ENCODE measurements around the gene GPER1. TPM values are rescaled to one million over a fixed set of nuclear protein-coding genes. Genes with fewer than 3 reads are reported as not detected.
"Not testable (repeated sequence)": the region's sequence is repeated elsewhere in the genome, so short reads cannot be mapped to it uniquely, and the experiment has no call there.

GPER1 gene
- total RNA-seq, 1 experiment from 2014 or later = not detected

- no peak for DNase-seq
- H3K27me3 ChIP-seq (ENCODE audit: insufficient read depth, low read length) = no peaks in the 10 kb centered on the region
- H2BK12ac ChIP-seq (ENCODE audit: insufficient read length, low read depth, low read length) = no peak overlapping the region
- H2AFZ ChIP-seq (ENCODE audit: low read length) = no peak overlapping the region
- H3K14ac ChIP-seq (ENCODE audit: insufficient read depth, low read length) = no peak overlapping the region
- H4K91ac ChIP-seq (ENCODE audit: insufficient read length, low read depth, low read length) = no peak overlapping the region
- H2BK15ac ChIP-seq (ENCODE audit: low read depth, low read length) = no peak overlapping the region
- no peak overlapping the region for H3K23ac ChIP-seq (ENCODE audit: insufficient read length, low read depth, low read length)
- peaks cover 8% of the 10 kb centered on the region for H3K79me1 ChIP-seq (ENCODE audit: insufficient read depth, low read depth, low read length, poor library complexity, severe bottlenecking)
- no peak overlapping the region for H4K8ac ChIP-seq (replicated peaks; ENCODE audit: insufficient read length, low read depth, low read length)
- H3K79me2 ChIP-seq (ENCODE audit: insufficient read depth, low read length) = peaks cover 2% of the 10 kb centered on the region; the same call in 1 of the 2 replicates
- no peak overlapping the region for H3K4me2 ChIP-seq (ENCODE audit: insufficient read depth, insufficient read length, low read length)
- no peak overlapping the region for H3K4me3 Mint-ChIP-seq
- H2BK20ac ChIP-seq (ENCODE audit: low read depth, low read length, poor library complexity, severe bottlenecking) = no peak overlapping the region
- H3K27me3 Mint-ChIP-seq (ENCODE audit: low read depth) = no peaks in the 10 kb centered on the region
- H3K23me2 ChIP-seq (ENCODE audit: insufficient read length, low read depth, low read length, poor library complexity, severe bottlenecking) = no peaks in the 10 kb centered on the region
- H2BK120ac ChIP-seq (ENCODE audit: low read depth, low read length, poor library complexity, severe bottlenecking) = no peak overlapping the region
- H3T11ph ChIP-seq (ENCODE audit: low read length) = no peak overlapping the region
- no peak overlapping the region for H3K4ac ChIP-seq (ENCODE audit: low read depth, low read length)
- H4K20me1 ChIP-seq (ENCODE audit: control insufficient read depth, insufficient read depth, insufficient read length) = peaks cover 3% of the 10 kb centered on the region
- H3K56ac ChIP-seq (ENCODE audit: insufficient read length, low read depth, low read length) = no peak overlapping the region
- TF ChIP-seq, protein P1, sequence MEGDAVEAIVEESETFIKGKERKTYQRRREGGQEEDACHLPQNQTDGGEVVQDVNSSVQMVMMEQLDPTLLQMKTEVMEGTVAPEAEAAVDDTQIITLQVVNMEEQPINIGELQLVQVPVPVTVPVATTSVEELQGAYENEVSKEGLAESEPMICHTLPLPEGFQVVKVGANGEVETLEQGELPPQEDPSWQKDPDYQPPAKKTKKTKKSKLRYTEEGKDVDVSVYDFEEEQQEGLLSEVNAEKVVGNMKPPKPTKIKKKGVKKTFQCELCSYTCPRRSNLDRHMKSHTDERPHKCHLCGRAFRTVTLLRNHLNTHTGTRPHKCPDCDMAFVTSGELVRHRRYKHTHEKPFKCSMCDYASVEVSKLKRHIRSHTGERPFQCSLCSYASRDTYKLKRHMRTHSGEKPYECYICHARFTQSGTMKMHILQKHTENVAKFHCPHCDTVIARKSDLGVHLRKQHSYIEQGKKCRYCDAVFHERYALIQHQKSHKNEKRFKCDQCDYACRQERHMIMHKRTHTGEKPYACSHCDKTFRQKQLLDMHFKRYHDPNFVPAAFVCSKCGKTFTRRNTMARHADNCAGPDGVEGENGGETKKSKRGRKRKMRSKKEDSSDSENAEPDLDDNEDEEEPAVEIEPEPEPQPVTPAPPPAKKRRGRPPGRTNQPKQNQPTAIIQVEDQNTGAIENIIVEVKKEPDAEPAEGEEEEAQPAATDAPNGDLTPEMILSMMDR (conservative IDR thresholded peaks at IDR 0.05) = no peak
- H3K9me3 Mint-ChIP-seq = peaks cover 0 to 7% of the 10 kb centered on the region in 2 experiments; a peak in 3 of 5 replicates
- H2BK5ac ChIP-seq (ENCODE audit: insufficient read length, low read length) = no peak overlapping the region
- no peak overlapping the region for H3K9ac ChIP-seq (ENCODE audit: extremely low read depth, insufficient read length, low read length)
- H3K18ac ChIP-seq (ENCODE audit: insufficient read length, low read depth, low read length) = no peak overlapping the region
- peak overlapping the region in 1 of 3 experiments; percentile 64; a peak in 1 of 7 replicates for H3K27ac Mint-ChIP-seq
- H4K5ac ChIP-seq (ENCODE audit: insufficient read length, low read depth, low read length) = no peak overlapping the region
- H3K4me1 ChIP-seq (ENCODE audit: insufficient read depth, low read length) = no peaks in the 10 kb centered on the region
- peaks cover 8 to 13% (median 10%) of the 10 kb centered on the region in 3 experiments for H3K36me3 Mint-ChIP-seq (ENCODE audit: insufficient read depth in 1 of 3, low read depth in 3 of 3)
- H2AK5ac ChIP-seq (ENCODE audit: insufficient read length, low read length) = no peak overlapping the region
- H3K27ac ChIP-seq (ENCODE audit: insufficient read length, low read depth, low read length) = no peak overlapping the region
- WGBS (ENCODE audit: extremely low coverage, insufficient read length, low lambda C conversion rate) = no CpG with 5 or more reads among the region's 19 CpGs
- H3K9me3 ChIP-seq (ENCODE audit: control insufficient read depth, low read depth, low read length) = no peaks in the 10 kb centered on the region
- peaks cover 4 to 5% of the 10 kb centered on the region in 2 experiments; a peak in 3 of 4 replicates for H3K4me1 Mint-ChIP-seq
Measured at GRCh38 chr7:1114505-1114904, 26.6 kb downstream of the GPER1 start.

DNA sequence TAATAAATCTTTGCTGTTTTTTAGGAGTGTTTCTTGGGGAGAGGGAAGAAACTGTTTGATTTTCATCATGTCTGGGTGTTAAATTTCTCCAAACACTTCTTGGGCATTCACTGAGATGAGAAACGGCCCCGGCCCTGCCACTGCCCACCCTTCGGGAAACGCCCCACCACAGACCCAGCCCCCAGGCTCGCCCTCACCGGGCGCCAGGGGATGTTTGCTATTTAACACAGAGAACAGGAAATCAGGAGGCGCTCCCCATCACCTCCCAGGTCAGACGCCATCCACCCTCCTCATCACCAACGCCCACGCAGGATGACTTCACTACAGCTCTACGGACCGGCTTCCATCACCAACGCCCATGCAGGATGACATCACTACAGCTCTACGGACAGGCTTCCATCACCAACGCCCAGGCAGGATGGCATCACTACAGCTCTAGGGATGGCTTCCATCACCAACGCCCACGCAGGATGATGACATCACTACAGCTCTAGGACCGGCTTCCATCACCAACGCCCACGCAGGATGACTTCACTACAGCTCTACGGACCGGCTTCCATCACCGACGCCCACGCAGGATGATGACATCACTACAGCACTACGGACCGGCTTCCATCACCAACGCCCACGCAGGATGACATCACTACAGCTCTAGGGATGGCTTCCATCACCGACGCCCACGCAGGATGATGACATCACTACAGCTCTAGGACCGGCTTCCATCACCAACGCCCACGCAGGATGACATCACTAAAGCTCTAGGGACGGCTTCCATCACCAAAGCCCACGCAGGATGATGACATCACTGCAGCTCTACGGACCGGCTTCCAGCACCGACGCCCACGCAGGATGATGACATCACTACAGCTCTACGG is 27.5 kb downstream of the GPER1 start:
- not testable (repeated sequence) for H3K4me2 ChIP-seq (ENCODE audit: insufficient read depth, insufficient read length, low read length); H3K9me3 Mint-ChIP-seq; H3T11ph ChIP-seq (ENCODE audit: low read length); H3K4me3 Mint-ChIP-seq; H4K91ac ChIP-seq (ENCODE audit: insufficient read length, low read depth, low read length); H4K5ac ChIP-seq (ENCODE audit: insufficient read length, low read depth, low read length); H3K56ac ChIP-seq (ENCODE audit: insufficient read length, low read depth, low read length); H3K23ac ChIP-seq (ENCODE audit: insufficient read length, low read depth, low read length); H3K27ac Mint-ChIP-seq; H3K9me3 ChIP-seq (ENCODE audit: control insufficient read depth, low read depth, low read length); H3K4me1 Mint-ChIP-seq; H3K27me3 Mint-ChIP-seq (ENCODE audit: low read depth); H4K20me1 ChIP-seq (ENCODE audit: control insufficient read depth, insufficient read depth, insufficient read length); H3K79me1 ChIP-seq (ENCODE audit: insufficient read depth, low read depth, low read length, poor library complexity, severe bottlenecking); H3K27ac ChIP-seq (ENCODE audit: insufficient read length, low read depth, low read length); H3K23me2 ChIP-seq (ENCODE audit: insufficient read length, low read depth, low read length, poor library complexity, severe bottlenecking); H3K4ac ChIP-seq (ENCODE audit: low read depth, low read length); H3K4me1 ChIP-seq (ENCODE audit: insufficient read depth, low read length); H3K18ac ChIP-seq (ENCODE audit: insufficient read length, low read depth, low read length); H3K79me2 ChIP-seq (ENCODE audit: insufficient read depth, low read length); H2AFZ ChIP-seq (ENCODE audit: low read length); H2BK12ac ChIP-seq (ENCODE audit: insufficient read length, low read depth, low read length); DNase-seq; H2AK5ac ChIP-seq (ENCODE audit: insufficient read length, low read length); H3K9ac ChIP-seq (ENCODE audit: extremely low read depth, insufficient read length, low read length); H2BK20ac ChIP-seq (ENCODE audit: low read depth, low read length, poor library complexity, severe bottlenecking); H4K8ac ChIP-seq (replicated peaks; ENCODE audit: insufficient read length, low read depth, low read length); H3K14ac ChIP-seq (ENCODE audit: insufficient read depth, low read length); H2BK15ac ChIP-seq (ENCODE audit: low read depth, low read length); H2BK120ac ChIP-seq (ENCODE audit: low read depth, low read length, poor library complexity, severe bottlenecking); H2BK5ac ChIP-seq (ENCODE audit: insufficient read length, low read length); H3K27me3 ChIP-seq (ENCODE audit: insufficient read depth, low read length)
- no CpG with 5 or more reads among the region's 44 CpGs for WGBS (ENCODE audit: extremely low coverage, insufficient read length, low lambda C conversion rate)
- peaks cover 8 to 13% (median 10%) of the 10 kb centered on the region in 3 experiments for H3K36me3 Mint-ChIP-seq (ENCODE audit: insufficient read depth in 1 of 3, low read depth in 3 of 3)

Measured in H9 (cell line).